GM13977 (cell line): ENCODE results near the gene B3GALT5.
"Not testable (repeated sequence)": the region's sequence is repeated elsewhere in the genome, so short reads cannot be mapped to it uniquely, and the experiment has no call there.

Experiments
- DNase-seq: peaks from one replicate; pipeline ENCODE4 v3.0.0; 2012; ENCODE audit warnings: low spot score
- in situ Hi-C: fragments of 300-500 bp; cut with MboI; formaldehyde crosslinking; loops from one replicate; pipeline ENCODE4 v1.12.0; 2022; ENCODE audit warnings: low sequenced_read_pairs, low pct_unique_long_range_greater_than_20kb, mixed read lengths, inconsistent platforms; ENCODE audit not compliant: unreplicated experiment
- TF ChIP-seq, protein P1 (sequence below): IDR thresholded peaks from 2 replicates; pipeline ENCODE4 v1.5.1; 2012; ENCODE audit warnings: mild to moderate bottlenecking, control low read depth; ENCODE audit not compliant: insufficient read depth; ENCODE audit errors: extremely low read depth, missing control alignments

Gene B3GALT5

DNA sequence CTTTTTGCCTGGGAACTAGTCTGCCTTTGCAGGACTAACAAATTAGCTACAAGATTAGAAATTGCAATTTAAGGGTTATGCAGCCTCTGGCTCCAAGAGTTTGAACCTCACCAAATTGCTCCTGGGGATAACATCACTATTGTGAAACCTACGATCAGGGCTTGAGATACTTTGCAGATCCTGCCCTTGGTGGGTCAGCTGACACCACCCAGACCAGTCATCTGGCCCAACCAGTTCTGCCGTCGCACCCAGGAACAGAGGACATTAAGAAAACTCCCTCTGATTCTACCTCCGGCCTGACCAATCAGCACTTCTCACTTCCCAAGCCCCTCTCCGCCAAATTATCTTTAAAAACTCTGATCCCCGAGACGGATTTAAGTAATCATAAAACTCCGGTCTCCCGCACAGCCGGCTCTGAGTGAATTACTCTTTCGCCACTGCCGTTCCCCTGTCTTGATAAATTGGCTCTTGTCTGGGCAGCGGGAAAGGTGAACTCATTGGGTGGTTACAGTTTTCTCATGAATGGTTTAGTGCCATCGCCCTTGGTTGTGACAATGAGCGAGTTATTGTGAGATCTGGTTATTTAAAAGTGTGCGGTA is 32.9 kb upstream of the B3GALT5 start:
- in situ Hi-C loops = no loop called here
- DNase-seq = no peak
- TF ChIP-seq, protein P1, sequence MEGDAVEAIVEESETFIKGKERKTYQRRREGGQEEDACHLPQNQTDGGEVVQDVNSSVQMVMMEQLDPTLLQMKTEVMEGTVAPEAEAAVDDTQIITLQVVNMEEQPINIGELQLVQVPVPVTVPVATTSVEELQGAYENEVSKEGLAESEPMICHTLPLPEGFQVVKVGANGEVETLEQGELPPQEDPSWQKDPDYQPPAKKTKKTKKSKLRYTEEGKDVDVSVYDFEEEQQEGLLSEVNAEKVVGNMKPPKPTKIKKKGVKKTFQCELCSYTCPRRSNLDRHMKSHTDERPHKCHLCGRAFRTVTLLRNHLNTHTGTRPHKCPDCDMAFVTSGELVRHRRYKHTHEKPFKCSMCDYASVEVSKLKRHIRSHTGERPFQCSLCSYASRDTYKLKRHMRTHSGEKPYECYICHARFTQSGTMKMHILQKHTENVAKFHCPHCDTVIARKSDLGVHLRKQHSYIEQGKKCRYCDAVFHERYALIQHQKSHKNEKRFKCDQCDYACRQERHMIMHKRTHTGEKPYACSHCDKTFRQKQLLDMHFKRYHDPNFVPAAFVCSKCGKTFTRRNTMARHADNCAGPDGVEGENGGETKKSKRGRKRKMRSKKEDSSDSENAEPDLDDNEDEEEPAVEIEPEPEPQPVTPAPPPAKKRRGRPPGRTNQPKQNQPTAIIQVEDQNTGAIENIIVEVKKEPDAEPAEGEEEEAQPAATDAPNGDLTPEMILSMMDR = no peak

DNA sequence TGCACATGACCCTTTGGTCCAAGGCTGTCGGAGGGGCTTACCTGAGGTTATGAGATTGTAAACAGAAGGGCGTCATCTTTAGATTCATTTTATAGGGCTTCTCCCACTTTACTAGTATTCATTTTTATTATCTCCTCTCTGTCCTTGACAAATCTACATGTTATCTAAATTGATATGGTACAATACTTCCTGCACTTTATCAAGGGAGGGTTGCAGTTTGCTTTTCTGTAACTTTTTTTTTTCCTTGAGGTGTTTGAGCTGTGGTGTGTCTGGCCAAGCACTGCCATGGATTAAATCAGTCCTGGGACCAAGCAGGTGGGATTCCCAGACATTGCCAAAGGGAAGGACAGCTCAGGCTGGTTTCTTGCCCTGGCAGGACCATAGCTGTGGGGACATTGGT is 32.0 kb upstream of the B3GALT5 start:
- in situ Hi-C loops = no loop called here
- no peak for DNase-seq
- TF ChIP-seq, protein P1 = no peak

DNA sequence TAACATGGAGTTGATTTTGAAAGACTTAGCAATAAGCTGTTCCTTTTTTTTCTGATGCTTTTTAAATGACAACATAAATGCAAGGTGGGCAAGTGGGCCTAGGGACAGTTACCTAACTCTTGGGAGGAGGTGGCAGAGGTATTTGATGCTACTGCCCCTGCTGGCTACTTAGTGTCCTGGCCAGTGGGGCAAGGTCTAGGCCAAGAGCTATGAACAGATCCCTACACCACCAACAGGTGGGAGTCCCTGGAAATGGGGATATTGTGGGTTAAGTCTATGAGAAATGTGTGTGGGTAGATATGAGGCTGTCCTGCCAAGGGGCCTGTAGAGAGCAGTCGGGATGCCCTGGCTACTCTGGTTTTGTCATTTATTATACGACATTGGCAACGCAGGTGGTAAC is 31.3 kb upstream of the B3GALT5 start:
- in situ Hi-C loops = no loop called here
- TF ChIP-seq, protein P1 = no peak
- DNase-seq = no peak

DNA sequence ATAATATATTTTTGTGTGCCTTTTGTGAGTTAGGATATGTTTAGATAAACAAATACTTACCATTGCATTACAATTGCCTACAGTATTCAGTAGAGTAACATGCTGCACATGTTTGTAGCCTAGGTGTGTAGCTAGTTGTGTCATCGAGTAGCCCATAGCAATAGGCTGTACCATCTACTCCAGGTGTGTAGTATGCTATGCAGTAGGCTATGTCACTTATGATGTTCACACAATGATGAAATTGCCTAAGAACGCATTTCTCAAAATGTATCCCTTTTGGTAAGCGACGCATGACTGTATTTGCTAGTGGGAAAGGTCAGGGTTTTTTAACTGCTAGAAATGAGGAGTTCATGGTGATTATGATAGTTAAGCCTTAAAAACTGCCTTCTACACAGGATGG is 30.0 kb upstream of the B3GALT5 start:
- no peak for DNase-seq
- TF ChIP-seq, protein P1 = no peak
- in situ Hi-C loops = no loop called here

DNA sequence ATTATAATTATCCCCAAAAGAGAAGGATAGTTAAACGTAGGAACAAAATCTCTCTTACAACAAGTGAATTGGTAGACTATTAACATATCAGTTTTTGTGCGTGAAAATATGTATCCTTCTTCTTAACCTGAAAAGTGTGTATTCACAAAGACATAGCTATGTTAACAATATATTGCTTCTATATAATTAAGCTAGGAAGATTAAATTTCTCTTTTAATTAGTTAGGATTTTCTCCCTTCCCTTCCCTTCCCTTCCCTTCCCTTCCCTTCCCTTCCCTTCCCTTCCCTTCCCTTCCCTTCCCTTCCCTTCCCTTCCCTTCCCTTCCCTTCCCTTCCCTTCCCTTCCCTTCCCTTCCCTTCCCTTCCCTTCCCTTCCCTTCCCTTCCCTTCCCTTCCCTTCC is 29.2 kb upstream of the B3GALT5 start:
- in situ Hi-C loops, DNase-seq: not testable (repeated sequence)

DNA sequence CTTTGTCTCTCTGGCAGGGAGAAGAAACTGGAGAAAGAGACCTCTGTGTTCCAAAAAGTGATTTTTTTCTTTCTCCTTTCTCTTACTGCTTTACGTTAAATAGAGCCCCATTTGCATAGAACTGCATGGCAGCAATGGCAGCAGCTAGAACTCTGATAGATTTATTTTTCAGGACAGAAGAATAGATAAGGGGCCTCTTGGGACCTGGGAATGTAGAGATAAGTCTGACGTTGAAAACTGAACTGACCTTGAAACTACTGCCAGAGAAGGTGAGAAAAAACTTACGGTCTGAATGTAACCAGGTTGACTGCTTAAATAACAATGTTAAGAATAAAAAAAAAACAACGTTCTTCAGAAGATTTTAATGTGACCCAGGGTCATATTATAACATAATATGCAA is 25.4 kb upstream of the B3GALT5 start:
- in situ Hi-C loops = no loop called here
- TF ChIP-seq, protein P1 = no peak
- no peak for DNase-seq

DNA sequence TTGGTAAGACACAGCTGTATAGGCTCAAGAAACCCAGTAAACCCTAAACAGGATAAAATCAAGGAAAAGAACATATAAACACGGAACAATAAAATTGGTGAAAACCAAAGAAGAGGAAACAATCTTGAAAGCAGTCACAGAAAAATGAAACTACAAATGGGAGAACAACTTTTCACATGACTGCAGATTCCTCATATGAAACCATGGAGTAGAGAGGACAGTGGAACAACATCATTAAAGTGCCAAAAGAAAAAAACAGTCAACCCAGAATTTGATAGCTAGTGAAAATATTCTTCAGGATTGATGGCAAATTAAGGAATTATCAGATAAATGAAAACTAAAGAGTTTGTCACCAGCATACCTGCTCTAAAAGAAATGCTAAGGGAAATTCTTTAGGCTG is 23.9 kb upstream of the B3GALT5 start:
- TF ChIP-seq, protein P1 = no peak
- no peak for DNase-seq
- in situ Hi-C loops = no loop called here
